GM19463 (cell line): ENCODE measurements around the gene ADGRG7.

ENCODE experiments used
- ATAC-seq: cut with Tn5 transposase; IDR thresholded peaks from one replicate; pipeline ENCODE4 v1.9.1; 2021; ENCODE audit warnings: mild to moderate bottlenecking, moderate library complexity; ENCODE audit not compliant: unreplicated experiment

ADGRG7 gene

GRCh38 chr3:100732435-100732834 lies 123.0 kb downstream of the ADGRG7 start:
- ATAC-seq, result no peak

DNA sequence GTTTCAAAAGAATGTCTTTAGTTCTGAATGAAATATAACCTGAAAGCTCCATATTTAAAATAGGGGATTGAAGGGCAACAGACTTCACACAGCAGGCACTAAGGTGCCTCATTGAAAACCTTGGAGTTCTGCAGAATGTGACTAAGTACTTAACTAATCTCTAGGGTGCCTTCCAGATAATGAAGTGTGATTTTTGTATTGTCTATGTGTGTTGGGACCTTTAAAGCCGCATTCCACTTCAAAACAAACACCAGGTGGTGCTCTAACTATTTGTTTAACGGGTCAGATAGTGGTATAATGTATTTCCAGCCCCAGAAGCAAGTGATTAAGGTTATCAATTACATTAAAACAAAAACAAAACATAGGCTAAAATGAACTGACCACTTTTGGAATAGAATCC lies 127.9 kb downstream of the ADGRG7 start:
- ATAC-seq, result no peak

DNA sequence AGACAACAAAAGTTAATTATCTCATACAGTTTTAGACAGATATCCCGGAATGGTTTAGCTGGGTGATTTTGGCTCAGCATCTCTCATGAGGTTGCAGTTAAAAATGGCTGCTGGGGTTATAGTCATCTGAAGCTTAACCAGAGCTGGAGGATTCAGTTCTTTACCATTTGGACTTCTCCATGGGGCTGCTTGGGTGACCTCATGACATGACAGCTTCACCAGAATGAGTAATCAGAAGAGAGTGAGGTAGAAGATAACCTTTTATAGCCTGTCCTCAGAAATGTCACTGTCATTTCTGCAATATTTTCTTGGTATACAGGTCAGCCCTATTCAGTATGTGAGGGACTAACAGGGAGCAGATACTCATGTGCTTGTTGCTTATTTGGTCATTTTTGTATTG lies 130.8 kb downstream of the ADGRG7 start:
- ATAC-seq, result no peak

DNA sequence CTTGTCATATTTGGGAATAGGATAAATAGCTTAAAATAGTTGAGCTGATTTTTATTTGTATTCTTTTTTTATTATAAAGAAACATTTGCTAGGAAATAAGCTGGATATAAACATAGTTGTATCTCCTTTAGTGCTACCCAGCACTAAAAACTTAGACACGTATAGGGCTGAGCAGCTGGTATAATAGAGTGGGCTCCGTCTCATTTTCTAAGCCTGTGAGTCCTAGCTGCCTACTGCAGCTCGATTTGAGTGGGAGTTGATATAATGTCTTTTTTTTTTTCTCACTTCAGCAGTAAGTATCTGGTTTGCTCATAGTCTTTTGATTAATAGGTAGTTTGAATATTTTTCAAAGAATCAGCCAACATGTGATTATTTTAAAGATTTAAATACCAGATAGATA lies 134.1 kb downstream of the ADGRG7 start:
- ATAC-seq, result no peak

DNA sequence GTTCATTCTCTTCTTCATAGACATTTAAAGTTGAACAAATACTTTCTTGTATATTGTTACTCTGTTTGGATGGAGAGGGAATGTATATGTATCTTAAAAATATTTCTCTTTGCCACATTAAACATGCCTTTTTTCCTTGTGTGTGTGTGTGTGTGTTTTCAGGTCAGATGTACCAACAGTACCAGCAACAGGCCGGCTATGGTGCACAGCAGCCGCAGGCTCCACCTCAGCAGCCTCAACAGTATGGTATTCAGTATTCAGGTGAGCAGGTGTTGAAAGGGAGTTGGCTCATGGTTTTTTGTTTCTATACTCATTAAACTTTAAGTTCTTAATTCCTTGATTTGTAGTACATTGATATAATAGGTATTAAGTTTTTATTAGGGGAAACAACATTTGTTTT lies 135.3 kb downstream of the ADGRG7 start:
- no peak for ATAC-seq
